Raji (cell line): ENCODE measurements around the gene HSD17B8.

ENCODE experiments used
- POLR2A ChIP-seq: IDR thresholded peaks from 2 replicates; pipeline ENCODE4 v1.6.1; 2011; ENCODE audit warnings: low read depth, low read length, control low read depth; ENCODE audit not compliant: insufficient read depth

The HSD17B8 gene

DNA sequence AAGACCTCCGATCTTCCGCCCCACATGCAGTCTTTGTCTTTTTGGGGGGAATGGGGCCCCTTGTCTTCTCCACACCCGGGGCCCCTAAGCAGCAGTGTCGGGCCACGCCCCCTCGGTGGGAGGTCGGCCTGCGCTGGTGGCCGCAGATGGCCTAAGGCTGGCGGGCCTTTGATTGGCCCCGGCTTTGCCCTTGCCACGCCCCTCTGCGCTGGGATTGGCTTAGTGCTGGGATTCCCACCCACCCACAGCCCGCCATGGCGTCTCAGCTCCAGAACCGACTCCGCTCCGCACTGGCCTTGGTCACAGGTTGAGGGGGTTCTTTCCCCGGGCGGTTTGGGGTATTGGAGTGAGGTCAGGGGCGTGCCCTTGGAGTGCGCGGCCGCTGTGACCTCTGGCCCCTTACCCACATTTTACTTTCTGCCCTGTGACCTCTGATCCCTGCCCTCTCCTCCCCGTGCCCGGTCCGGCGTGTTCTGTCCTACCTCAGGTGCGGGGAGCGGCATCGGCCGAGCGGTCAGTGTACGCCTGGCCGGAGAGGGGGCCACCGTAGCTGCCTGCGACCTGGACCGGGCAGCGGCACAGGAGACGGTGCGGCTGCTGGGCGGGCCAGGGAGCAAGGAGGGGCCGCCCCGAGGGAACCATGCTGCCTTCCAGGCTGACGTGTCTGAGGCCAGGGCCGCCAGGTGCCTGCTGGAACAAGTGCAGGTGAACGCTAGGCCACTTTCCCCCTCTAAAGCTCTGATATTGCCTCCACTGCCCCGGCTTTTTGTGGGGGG lies at the start of gene HSD17B8:
TSS of gene HSD17B8 (plus strand) at position 241 of the 776 bp plus-strand sequence. CDS start at position 255, 14 bp downstream.
- peak; percentile 82 for TF ChIP-seq POLR2A

DNA sequence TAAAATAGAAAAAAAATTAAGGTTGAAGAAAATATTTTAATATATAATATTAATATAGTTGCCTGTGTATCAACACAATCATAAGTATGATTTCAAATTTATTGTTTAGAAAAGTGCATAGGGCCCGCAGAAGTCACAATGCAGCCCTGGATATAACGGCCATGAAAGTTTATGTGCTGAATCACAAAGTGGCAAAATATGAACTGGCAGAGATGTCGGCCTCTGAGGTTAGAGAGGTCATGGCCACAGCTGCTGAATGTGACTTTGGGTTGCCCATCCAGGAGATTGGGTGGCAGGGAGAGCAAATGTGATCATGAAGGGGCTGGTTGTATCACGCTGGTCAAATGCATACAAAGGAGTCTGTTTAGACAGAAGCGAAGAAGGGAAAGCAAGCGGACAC lies 47.9 kb upstream of the HSD17B8 start:
- TF ChIP-seq POLR2A = no peak

DNA sequence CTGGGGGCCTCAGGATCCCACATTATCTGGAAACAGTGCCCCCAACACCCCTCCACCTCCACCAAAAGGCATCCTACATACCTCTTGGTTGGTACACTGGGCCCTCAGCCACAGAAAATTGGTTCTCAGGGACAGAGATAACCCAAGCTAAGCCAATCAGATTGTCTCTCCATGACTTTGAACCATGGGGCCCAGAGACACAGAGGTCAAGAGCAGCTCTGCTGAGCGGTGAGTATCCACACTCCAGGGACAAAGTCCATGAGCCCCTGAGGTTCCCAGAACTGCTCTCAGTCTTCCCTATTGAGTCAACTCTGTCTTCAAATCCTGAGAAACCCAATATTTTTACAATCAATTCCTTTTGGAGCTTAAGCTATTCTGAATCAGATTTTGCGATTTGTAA lies 47.5 kb upstream of the HSD17B8 start:
- TF ChIP-seq POLR2A = no peak

DNA sequence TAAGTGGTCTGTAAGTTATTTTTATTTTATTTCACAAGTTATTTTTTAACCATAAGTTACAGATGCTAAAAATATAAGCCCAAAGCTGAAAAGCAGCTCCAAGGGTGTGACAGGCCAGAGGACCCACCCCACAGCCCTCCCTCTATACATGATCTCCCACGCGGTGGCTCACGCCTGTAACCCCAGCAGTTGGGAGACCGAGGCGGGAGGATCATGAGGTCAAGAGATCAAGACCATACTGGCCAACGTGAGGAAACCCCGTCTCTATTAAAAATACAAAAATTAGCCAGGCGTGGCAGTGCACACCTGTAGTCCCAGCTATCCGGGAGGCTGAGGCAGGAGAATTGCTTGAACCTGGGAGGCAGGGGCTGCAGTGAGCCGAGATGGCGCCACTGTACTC lies 44.4 kb upstream of the HSD17B8 start:
- TF ChIP-seq POLR2A = no peak

DNA sequence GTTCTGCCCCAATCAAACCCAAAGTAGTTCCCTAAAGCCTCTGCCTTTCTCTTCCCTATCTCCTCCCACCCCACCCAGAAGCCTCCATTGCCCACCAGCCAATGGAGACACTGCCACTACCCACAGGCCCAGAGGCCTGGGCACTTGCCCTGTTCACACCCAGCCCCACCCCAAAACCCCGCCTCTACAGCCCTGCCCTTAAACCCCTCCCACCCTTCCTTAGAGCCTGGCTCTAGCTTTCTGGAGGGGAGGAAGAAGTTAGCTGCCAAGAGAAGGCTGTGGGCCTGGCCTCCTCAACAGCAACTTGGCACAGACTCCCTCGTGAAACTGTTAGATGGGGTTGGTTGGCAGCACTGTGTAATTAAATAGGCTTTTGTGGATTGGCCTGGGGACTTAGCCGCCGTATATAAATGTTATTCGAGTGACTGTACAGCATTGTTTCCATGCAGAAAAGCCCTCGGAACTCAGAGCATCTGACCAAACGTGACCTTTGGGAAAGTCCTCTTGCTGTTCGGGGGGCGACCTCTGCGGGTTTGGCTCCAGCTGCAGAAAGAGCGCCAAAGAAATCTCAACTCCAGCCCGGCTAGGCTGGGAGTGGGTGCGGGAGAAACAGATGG lies 43.6 kb upstream of the HSD17B8 start:
- TF ChIP-seq POLR2A = no peak

DNA sequence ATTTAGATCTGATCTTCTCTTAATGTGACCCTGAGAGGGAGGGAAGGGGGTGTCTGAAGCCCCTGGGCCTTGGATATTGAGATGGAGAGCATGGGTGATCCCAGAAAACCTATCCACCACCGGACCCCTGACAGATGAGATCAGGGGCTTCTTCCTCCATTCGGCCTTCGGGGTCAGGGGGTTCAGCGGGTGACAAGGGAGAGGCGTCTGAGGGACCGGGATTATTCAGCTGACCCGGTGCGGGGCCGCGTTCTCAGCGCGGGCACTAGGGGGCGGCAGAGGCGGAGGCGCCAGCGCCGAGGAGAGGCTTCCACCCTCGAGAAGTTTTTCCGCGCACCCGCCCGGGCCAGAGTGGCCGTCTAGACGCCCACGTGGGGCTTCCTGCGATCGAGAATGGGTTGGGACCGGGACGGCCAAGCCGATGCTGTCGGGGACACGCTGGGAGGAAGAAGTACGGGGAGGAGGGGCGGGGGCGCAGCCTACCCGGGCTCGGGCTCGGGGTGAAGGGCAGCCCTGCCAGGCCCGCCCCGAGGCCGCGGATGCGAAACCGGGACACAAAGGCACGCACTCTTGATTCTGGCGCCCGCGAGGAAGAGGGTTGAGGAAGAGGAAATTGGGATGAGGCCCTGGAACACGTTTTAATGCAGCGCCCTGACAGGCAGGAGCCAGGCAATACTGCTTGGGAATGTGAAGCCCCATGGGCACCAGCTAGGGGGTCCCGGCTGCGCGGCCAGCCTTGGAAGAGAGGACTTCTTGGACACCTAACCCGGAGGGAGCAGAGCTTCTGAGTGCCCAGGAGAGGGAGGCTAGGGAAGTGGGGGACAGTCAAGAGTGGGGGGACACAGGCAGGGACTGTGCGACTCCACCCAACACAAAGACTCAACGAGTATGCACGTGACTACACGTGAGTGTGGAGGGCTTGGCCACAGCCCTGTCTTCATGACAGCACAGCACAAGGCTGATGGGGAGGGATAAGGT lies 42.8 kb upstream of the HSD17B8 start:
- TF ChIP-seq POLR2A = no peak

DNA sequence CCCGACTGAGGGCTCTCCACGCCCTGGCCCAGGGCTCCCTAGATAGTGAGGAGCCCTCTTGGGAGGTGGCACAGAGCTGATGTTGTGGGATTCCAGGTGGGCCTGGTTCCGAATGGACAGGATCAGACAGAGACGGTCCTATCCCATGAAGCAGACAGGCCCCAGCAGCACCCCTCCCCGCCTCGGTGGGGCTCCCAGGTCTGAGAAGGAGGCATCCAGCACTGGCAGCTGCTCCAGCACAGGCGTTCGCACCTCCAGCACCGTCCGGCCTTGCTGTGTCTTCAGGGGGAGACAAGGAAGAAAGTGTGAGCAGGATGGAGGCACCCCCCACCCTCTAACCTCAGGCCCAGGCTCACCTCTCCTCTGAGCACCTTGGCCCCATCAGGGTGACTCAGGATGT lies 40.9 kb upstream of the HSD17B8 start:
- no peak for TF ChIP-seq POLR2A

DNA sequence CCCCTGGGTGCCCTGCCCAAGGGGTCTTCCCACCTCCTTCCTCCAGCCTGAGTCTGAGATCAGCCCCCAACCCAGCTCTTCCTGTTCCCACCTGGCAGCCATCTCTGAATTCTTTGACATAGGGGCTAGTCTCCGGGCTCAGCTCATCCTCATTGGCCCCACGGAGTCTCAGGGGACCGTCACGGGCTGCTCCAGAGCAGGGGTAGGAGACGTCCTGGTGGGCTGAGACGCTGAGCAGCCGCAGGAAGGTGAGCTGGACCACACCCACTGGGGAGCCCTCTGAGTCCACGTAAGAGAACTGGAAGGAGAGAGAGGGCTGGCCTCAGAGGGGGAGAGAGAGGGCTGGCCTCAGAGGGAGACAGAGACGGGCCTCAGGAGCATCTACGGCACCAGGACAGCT lies 40.3 kb upstream of the HSD17B8 start:
- no peak for TF ChIP-seq POLR2A

DNA sequence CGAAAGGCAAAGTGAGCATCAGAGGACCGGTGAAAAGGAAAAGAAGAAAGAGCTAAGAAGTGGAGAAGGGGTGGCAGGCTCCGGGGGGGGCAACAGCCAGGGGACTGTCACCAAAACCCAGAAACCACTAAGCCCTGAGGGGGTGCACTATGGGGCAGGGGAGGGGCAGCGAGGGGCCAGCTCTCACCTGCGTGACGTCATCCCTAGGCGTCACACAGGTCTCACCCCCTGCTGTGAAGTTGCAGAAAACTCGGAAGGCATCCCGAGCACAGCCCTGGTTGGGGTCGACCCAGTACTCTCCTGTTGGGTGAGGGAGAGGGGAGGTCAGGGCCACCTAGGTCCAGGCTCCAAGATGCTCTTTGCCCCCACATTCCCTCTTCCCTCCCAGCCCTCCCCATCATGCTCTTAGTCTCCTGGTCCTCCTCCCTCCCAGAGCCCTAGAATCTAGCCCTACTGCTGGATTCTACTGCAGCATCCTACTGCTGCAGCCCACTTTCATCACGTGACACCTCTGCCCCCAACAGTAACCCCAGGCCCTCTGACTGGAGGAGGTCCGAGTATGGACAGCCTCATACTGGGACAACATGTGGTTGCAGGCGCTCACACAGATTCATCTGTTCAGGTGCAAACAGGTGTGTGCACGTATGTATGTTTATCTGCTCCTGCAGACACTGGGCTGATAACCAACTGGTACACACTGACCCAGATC lies 39.6 kb upstream of the HSD17B8 start:
- TF ChIP-seq POLR2A = no peak

DNA sequence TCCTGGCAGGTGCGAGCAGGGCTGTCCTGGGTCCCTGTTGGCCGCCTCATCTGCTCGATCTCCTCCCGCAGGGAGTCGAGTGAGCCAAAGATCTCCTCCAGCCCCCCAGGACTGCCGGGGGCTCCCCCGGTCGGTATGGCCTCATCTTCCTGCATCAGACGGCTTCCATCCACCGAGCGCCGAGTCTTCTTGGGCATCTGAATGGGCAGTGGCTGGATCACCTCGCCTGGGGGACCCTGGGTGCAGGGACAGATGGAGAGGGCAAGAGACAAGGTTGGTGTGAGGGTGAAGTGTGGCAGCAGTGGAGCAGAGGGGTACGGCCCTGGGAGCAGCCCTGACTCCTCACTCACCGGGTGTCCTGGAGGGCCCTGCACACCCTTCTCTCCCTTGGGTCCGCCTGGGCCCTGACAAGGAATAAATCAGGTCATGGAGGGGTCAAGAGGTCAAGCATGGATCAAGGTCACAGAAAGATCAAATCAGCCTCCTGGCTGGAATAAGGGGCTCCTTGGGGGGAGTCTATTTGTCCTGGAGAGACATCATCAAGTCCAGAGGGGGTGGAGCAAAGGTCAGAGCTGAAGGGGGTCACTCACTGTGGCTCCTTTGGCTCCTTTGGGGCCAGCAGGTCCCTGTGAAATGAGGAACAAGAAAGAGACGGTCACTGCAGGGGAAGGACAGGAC lies 38.7 kb upstream of the HSD17B8 start:
- TF ChIP-seq POLR2A = no peak

DNA sequence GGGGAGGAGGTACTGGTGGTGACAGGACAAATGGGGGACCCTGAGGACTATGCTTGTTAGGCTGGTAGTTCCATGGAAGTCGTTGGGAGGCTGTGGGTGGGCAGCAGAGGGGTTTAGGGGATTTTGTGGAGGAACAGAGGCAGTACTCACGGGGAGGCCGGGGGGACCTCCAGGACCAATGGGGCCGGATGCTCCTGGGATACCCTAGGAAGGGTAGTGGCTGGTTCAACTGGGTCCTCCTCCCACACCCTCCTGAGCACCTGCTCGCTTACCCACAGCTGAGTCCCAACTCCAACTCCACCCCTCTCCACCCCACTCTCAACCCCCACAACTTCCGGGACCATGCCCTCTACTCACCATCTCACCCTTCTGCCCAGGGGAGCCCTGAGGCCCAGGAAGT lies 38.1 kb upstream of the HSD17B8 start:
- TF ChIP-seq POLR2A = no peak

DNA sequence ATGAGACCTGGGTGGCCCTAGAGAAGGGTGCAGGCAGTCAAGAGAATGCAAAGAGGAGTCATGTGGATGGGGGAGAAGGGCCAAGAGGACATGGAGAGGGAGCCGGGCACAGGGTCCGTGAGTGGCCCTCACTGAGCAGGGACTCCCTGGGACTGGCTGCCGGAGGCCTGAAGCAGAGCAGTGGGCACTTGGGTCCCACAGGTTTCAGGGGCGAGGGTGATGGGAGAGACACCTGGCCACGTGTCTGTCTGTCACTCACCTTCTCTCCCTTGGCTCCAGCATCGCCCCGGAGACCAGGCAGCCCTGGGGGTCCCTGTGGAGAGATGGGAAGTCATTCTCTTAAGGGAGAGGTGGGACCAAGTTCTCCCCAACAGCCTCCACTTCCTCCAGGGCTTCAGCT lies 37.6 kb upstream of the HSD17B8 start:
- TF ChIP-seq POLR2A = no peak

DNA sequence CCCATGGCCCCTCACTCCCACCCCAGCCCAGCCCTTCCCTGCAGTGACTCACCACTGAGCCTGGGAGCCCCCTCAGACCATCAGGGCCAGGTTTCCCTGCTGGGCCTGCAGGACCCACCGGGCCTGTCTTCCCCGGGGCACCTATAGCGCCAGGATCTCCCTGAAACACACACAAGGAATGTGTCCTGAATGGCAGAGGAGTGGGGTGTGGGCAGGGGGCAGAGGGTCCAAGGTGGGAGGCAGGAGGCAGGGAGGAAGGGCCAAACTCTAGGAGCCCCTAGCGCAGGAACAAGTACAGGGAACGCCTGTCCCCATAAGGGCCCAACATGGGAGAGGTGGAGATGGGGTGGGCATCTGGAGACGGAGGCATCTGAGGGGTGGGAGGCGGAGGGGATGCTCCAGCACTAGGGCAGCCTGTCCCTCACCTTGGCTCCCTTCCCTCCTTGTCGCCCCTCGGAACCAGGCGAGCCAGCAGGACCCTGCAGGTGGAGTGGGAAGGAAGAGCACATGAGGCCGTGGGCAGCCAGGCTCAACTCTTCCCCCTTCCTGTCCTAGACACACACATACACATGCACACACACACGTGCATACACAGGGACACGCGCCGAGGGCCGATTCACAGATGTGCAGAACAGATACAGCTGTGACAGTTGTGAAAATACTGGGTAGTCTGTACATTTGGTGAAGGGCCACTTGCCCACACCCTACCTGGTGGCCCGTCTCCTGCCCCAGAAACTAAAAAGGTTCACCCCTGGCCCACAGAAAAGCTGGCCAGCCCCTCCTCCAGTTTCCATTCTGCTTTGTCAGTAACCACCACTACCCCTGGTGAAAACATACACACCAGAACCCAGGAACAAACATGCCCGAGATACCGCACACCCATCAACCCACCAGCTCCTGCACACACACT lies 36.8 kb upstream of the HSD17B8 start:
- TF ChIP-seq POLR2A = no peak

DNA sequence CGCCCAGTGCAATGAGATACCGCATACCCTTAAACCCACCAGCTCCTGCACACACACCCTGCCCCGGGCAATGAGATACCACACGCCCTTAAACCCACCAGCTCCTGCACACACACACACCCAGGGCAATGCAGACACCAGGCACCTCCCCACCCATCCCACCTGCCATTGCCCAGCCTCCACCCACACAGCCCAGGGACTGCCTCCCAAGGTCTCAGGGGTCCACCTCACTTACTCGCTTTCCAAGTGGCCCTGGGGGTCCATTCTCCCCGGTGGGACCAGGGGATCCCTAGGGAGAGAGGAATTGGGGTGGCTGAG lies 36.2 kb upstream of the HSD17B8 start:
- TF ChIP-seq POLR2A = no peak

DNA sequence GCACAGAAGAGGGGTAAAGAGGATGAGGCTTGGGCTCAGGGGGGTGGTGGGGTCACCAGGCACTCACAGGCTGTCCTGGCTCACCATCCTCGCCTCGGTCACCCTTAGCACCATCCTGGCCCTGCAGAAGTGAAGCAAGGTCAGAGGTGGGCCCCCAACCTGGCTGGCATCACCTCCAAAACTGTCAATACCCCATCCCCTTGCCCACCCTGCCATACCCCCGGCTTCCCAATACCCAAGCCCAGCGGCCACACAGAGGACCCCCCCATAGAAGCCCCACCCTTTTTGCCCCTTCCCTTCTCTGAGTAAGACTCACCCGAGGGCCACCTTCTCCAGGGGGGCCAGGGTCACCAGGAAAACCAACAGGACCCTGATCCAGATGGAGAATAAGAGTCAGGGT lies 35.8 kb upstream of the HSD17B8 start:
- TF ChIP-seq POLR2A = no peak
